ENCODE measurements around the gene CREB3L4.

The CREB3L4 gene

DNA sequence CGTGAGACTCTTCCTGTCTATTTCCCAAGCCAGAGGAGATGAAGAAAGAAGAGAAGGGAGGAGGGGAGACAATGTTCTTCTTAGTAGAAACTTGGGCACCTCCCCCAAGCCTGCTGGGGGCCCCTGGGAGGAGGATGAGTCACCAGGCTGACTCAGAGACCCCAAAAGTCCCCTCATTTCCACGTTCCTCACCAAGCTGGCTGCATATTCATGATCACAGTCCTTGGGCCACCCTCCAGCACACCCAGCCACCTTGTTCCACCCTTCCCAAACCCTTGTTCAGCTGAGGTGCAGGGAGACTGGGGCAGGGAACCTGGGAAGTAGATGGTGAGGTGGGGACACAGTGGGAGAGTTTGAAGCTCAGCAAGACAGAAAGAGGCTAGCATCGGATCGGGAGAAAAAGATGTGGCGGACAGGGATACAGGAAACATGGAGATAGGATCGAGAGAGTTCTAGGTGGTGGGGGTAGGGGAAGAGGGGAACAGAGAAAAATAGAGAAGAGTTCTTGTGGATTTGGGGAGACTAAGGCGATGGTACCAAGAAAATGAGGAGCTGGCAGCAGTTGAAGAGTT, 17.7 kb downstream of the CREB3L4 start:
- TF ChIP-seq, protein P1, sequence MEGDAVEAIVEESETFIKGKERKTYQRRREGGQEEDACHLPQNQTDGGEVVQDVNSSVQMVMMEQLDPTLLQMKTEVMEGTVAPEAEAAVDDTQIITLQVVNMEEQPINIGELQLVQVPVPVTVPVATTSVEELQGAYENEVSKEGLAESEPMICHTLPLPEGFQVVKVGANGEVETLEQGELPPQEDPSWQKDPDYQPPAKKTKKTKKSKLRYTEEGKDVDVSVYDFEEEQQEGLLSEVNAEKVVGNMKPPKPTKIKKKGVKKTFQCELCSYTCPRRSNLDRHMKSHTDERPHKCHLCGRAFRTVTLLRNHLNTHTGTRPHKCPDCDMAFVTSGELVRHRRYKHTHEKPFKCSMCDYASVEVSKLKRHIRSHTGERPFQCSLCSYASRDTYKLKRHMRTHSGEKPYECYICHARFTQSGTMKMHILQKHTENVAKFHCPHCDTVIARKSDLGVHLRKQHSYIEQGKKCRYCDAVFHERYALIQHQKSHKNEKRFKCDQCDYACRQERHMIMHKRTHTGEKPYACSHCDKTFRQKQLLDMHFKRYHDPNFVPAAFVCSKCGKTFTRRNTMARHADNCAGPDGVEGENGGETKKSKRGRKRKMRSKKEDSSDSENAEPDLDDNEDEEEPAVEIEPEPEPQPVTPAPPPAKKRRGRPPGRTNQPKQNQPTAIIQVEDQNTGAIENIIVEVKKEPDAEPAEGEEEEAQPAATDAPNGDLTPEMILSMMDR (IDR thresholded peaks at IDR 0.05; ENCODE audit: low read depth, low read length): no peak
- peak overlapping the region; percentile 96 for H3K4me3 ChIP-seq (ENCODE audit: low read depth, low read length)
- peak; percentile 84 for DNase-seq (ENCODE audit: low read depth, low spot score)
- in situ Hi-C loops (cut with HindIII; ENCODE audit: low sequenced_read_pairs): no loop called here

DNA sequence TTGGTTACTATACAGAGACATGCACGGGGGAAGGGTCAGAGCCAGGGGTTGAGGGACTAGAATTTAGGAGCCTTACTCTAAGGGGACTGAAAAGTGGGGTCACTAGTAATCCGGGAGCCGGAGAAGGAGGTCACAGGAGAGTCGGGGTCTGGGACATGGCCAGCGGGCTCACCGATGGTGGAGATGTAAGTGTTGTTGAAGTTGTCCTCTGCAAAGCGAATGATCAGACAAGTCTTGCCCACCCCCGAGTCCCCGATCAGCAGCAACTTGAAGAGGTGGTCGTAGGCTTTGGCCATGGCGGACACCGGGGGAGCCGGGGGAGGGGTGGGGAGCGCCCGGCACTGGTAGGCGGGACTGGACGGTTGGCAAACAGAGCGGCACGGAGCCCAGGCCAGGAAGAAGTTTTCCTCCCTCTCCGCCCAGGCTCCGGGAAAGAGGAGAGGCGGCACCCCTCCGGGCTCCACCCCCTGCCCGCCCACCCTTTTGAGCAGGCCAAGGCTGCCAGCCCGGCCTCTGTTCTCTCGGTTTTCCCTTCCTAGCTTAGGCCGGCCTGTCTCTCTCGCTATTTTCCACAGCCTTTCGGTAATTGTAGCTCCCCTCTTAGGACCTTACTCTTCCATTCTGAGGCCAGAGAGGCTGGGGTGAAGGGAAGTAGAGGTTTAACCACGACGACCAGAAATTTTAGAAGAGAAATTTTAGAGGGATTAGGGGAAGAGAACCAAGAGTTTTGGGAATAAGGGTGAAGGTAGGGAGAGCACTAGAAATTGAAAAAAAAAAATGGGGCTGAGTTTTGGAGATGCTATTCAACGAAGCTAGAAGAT, 18.4 kb downstream of the CREB3L4 start, which contains the start of gene RAB13:
Gene RAB13 (minus strand): TSS at position 399 of the 821 bp plus-strand sequence. CDS start 103 bp downstream, at position 296.
- DNase-seq (ENCODE audit: low read depth, low spot score): peak; percentile 85
- TF ChIP-seq, protein P1 (IDR thresholded peaks at IDR 0.05; ENCODE audit: low read depth, low read length): no peak
- peak within 1 kb of the TSS; percentile 96 for H3K4me3 ChIP-seq (ENCODE audit: low read depth, low read length)
- in situ Hi-C loops (cut with HindIII; ENCODE audit: low sequenced_read_pairs): no loop called here

DNA sequence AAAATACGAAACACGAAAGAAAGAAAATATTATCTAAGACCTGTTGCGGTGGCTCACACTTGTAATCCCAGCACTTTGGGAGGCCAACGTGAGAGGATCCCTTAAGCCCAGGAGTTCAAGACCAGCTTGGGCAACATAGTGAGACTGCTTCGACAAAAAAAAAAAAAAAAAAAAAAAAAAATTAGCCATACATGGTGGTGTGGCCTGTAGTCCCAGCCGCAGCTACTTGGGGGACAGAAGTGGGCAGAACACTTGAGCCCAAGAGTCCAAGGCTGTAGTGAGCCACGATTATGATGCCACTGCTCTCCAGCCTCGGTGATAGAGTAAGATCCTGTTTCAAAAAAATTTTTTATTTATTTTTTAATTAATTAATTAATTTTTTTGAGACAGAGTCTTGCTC, 19.9 kb downstream of the CREB3L4 start:
- in situ Hi-C loops (cut with HindIII; ENCODE audit: low sequenced_read_pairs): no loop called here
- TF ChIP-seq, protein P1 (IDR thresholded peaks at IDR 0.05; ENCODE audit: low read depth, low read length): no peak
- no peak overlapping the region for H3K4me3 ChIP-seq (ENCODE audit: low read depth, low read length)
- no peak for DNase-seq (ENCODE audit: low read depth, low spot score)

DNA sequence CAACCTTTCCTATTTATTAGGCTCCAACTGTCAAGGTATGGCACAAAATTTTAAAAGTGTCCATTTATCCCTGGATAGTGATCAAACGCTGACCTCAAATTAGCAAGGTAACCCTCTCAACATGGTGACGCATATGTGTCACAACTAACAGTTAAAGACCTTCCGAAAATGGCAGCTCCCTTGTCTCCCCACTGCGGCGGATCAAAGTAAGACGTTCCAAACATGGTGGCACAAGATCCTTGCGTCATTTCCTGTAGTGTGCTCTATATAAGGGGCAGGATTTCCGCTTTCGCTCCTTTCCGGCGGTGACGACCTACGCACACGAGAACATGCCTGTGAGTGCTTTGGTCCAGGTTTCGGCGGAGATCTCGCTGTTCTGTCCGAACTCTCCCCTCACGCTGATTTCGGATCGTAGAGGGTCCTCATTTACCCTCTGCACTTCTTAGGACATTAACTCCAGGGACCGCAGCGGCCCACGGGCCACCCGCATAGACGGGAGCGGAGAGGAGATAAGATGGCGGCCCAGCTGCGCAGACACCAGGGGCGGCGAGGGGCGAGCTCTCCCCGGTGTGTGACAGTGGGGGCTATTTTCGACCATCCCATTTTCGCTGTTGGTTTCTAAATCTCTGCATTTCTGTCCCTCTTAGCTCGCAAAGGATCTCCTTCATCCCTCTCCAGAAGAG, 22.9 kb downstream of the CREB3L4 start, which contains the start of gene RPS27:
Gene RPS27 (plus strand): TSS at position 295 of the 683 bp plus-strand sequence. CDS start 35 bp downstream, at position 330.
- TF ChIP-seq, protein P1 (IDR thresholded peaks at IDR 0.05; ENCODE audit: low read depth, low read length): no peak
- peak; percentile 97 for DNase-seq (ENCODE audit: low read depth, low spot score)
- H3K4me3 ChIP-seq (ENCODE audit: low read depth, low read length): peak within 1 kb of the TSS; percentile 88
- in situ Hi-C loops (cut with HindIII; ENCODE audit: low sequenced_read_pairs): no loop called here

DNA sequence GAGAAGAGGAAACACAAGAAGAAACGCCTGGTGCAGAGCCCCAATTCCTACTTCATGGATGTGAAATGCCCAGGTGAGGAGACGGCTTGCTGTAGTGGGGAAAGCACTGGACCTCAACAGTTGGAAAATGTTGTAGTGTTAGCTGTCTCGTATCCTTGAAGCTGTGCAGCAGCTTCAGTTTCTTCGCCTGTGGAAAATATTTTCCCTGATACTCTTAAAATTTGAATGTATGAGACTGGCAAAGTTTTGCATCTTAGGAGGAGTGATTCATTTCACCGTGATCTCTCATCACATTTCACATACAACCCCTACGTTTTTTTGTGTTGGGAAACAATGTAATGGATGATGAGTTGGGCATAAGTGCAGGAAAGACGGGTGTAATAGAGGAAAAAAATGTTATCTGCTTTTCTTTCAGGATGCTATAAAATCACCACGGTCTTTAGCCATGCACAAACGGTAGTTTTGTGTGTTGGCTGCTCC, 23.5 kb downstream of the CREB3L4 start:
- in situ Hi-C loops (cut with HindIII; ENCODE audit: low sequenced_read_pairs): no loop called here
- H3K4me3 ChIP-seq (ENCODE audit: low read depth, low read length): peak overlapping the region; percentile 88
- TF ChIP-seq, protein P1 (IDR thresholded peaks at IDR 0.05; ENCODE audit: low read depth, low read length): no peak
- DNase-seq (ENCODE audit: low read depth, low spot score): no peak

DNA sequence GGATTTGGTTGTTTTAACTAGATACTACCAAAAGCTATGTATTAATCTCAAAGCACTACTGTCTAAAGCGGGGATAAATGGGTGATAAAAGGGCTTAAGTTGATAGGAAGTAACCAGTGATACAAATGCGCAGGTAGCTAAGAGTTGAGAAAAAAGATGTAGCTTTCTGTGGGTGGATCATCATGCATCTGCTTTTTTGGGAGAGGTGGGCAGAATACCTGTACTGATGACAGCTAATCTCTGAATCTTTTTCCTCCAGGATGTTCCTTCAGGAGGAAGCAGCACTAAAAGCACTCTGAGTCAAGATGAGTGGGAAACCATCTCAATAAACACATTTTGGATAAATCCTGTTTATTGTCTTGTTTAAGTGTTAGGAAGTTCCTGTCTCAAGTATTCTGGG, 24.1 kb downstream of the CREB3L4 start:
- TF ChIP-seq, protein P1 (IDR thresholded peaks at IDR 0.05; ENCODE audit: low read depth, low read length): no peak
- no peak for DNase-seq (ENCODE audit: low read depth, low spot score)
- peak overlapping the region; percentile 88 for H3K4me3 ChIP-seq (ENCODE audit: low read depth, low read length)
- in situ Hi-C loops (cut with HindIII; ENCODE audit: low sequenced_read_pairs): no loop called here

Data from astrocyte of the spinal cord (primary cell).